ENCODE data around the gene FAM162A. TPM values are rescaled to one million over a fixed set of nuclear protein-coding genes. Genes with fewer than 3 reads are reported as not detected.

FAM162A gene
- total and polyA plus RNA-seq, 2 donors = 45.0 to 69.5 TPM

DNA sequence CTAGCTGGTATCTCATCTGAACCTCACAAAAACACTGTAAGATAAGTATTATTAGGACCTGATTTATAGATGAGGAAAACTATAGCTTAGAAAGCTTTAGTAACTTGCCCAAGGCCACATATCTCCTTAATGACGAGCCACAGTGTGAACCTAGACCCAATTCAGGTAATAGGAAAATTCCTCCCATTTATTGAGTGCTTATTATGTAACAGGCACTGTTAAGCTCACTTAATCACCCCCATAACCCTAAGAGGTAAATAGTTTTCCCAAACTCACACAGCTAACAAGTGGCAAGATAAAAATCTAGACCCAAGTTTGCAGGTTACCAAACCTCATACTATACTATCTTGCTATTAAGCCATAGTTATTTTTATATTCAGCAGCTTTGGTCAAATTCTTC is 24.0 kb downstream of the FAM162A start:
- no peak overlapping the region for H3K27ac ChIP-seq (ENCODE audit: low read depth in 1 of 2, low read length in 1 of 2)
- DNase-seq (ENCODE audit: low read depth in 6 of 9, low spot score in 9 of 9) = no peak
- H3K27me3 ChIP-seq (ENCODE audit: control insufficient read depth in 2 of 2, insufficient read depth in 1 of 2, low read length in 1 of 2) = no peaks in the 10 kb centered on the region
- H3K4me3 ChIP-seq (ENCODE audit: low read length in 2 of 2) = no peak overlapping the region
- H3K4me1 ChIP-seq (ENCODE audit: control insufficient read depth in 2 of 2, insufficient read depth in 2 of 2, low read length in 2 of 2) = no peaks in the 10 kb centered on the region
- peaks cover 10 to 19% of the 10 kb centered on the region in 2 donors for H3K36me3 ChIP-seq (ENCODE audit: control insufficient read depth in 2 of 2, insufficient read depth in 2 of 2, low read length in 1 of 2)
- WGBS = 98% methylated on average over 1 of the region's 1 CpG
- no peaks in the 10 kb centered on the region for H3K9me3 ChIP-seq (ENCODE audit: control insufficient read depth in 2 of 2, insufficient read depth in 1 of 2, low read length in 1 of 2)

DNA sequence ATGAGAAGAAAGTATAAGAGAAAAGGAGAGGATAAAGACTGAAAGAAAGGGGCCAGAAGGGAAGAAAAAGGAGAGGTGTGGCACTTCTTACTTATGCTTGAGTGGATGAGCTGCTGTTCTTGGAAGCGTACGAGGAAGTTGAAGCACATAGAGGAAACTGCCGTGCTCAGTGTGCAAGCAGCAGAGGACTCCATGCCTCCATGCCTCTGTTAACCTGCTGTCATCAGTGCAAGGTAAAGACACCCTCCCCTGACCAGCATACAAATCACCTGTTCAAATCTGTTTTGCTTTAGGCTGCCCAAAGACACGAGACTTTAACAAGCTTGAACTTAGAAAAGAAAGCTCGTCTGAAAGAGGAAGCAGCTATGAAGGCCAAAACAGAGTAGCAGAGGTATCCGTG is 25.5 kb downstream of the FAM162A start:
- no peaks in the 10 kb centered on the region for H3K9me3 ChIP-seq (ENCODE audit: control insufficient read depth in 2 of 2, insufficient read depth in 1 of 2, low read length in 1 of 2)
- peaks cover 0 to under 1% of the 10 kb centered on the region in 2 donors for H3K4me1 ChIP-seq (ENCODE audit: control insufficient read depth in 2 of 2, insufficient read depth in 2 of 2, low read length in 2 of 2)
- H3K27me3 ChIP-seq (ENCODE audit: control insufficient read depth in 2 of 2, insufficient read depth in 1 of 2, low read length in 1 of 2) = no peaks in the 10 kb centered on the region
- no peak for DNase-seq (ENCODE audit: low read depth in 6 of 9, low spot score in 9 of 9)
- WGBS = 76% methylated on average over 6 of the region's 6 CpGs
- no peak overlapping the region for H3K4me3 ChIP-seq (ENCODE audit: low read length in 2 of 2)
- peaks cover 10 to 19% of the 10 kb centered on the region in 2 donors for H3K36me3 ChIP-seq (ENCODE audit: control insufficient read depth in 2 of 2, insufficient read depth in 2 of 2, low read length in 1 of 2)
- H3K27ac ChIP-seq (ENCODE audit: low read depth in 1 of 2, low read length in 1 of 2) = no peak overlapping the region

DNA sequence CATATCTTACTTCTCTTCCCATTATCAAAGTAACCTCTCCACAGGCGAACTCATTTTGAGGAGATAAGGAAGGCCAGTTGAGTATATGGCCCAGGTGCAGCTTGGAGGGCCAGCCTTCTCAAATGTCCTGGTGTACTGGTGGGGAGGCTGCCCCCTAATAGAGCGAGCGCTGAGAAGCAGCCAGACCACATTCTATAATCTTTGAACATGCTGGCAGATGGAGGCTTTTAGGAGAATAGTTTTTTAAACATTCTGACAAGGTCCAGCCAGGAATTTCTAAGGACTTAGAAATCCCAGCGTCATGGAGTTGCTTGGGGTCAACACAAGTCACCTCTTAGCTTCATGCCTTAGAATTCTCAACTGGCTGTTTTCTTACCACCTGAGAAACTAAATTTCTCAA is 26.1 kb downstream of the FAM162A start:
- DNase-seq (ENCODE audit: low read depth in 6 of 9, low spot score in 9 of 9) = no peak
- no peaks in the 10 kb centered on the region for H3K27me3 ChIP-seq (ENCODE audit: control insufficient read depth in 2 of 2, insufficient read depth in 1 of 2, low read length in 1 of 2)
- H3K4me1 ChIP-seq (ENCODE audit: control insufficient read depth in 2 of 2, insufficient read depth in 2 of 2, low read length in 2 of 2) = peaks cover 5 to 7% of the 10 kb centered on the region in 2 donors
- H3K4me3 ChIP-seq (ENCODE audit: low read length in 2 of 2) = no peak overlapping the region
- no peak overlapping the region for H3K27ac ChIP-seq (ENCODE audit: low read depth in 1 of 2, low read length in 1 of 2)
- peaks cover 10 to 19% of the 10 kb centered on the region in 2 donors for H3K36me3 ChIP-seq (ENCODE audit: control insufficient read depth in 2 of 2, insufficient read depth in 2 of 2, low read length in 1 of 2)
- whole genome bisulfite sequencing = 99% methylated on average over 4 of the region's 4 CpGs
- no peaks in the 10 kb centered on the region for H3K9me3 ChIP-seq (ENCODE audit: control insufficient read depth in 2 of 2, insufficient read depth in 1 of 2, low read length in 1 of 2)

DNA sequence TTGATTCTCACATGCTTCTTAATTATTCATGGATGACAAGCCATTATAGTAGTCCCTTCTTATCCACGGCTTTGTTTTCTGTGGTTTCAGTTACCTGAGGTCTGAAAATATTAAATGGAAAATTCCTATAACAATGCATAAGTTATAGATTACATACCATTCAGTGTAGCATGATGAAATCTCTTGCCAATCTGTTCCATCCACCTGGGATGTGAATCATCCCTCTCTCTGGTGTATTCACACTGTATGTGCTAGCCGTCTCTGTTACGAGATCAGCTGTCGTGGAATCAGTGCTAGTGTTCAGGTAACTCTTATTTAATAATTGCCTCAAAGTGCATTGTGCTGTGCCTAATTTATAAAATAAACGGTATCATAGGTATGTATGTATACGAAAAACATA is 26.7 kb downstream of the FAM162A start:
- H3K27ac ChIP-seq (ENCODE audit: low read depth in 1 of 2, low read length in 1 of 2) = no peak overlapping the region
- H3K4me1 ChIP-seq (ENCODE audit: control insufficient read depth in 2 of 2, insufficient read depth in 2 of 2, low read length in 2 of 2) = peaks cover 8 to 9% of the 10 kb centered on the region in 2 donors
- 97% methylated on average over 6 of the region's 6 CpGs for WGBS
- no peaks in the 10 kb centered on the region for H3K9me3 ChIP-seq (ENCODE audit: control insufficient read depth in 2 of 2, insufficient read depth in 1 of 2, low read length in 1 of 2)
- no peaks in the 10 kb centered on the region for H3K27me3 ChIP-seq (ENCODE audit: control insufficient read depth in 2 of 2, insufficient read depth in 1 of 2, low read length in 1 of 2)
- H3K36me3 ChIP-seq (ENCODE audit: control insufficient read depth in 2 of 2, insufficient read depth in 2 of 2, low read length in 1 of 2) = peaks cover 10 to 15% of the 10 kb centered on the region in 2 donors
- H3K4me3 ChIP-seq (ENCODE audit: low read length in 2 of 2) = no peak overlapping the region
- no peak for DNase-seq (ENCODE audit: low read depth in 6 of 9, low spot score in 9 of 9)

DNA sequence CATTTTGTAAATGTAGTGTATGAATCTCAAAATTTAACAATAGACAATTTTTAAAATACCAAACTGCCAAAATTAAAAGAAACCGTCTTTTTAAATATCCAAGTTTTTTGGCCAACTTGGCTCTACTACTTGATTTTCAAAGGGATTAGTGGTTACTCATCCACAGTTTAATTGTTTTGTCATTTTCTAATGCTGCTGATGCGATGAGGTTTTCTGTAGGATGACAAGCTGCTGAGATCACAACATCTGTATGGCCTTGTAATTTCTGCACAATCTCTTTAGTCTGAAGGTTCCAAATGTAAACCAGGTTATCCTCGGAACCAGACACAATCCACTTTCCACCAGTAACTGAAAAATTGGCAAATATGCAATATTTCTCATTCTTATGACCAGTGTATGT is 30.4 kb downstream of the FAM162A start:
- 84% methylated on average over 3 of the region's 3 CpGs for WGBS
- Histone ChIP-seq H3K9me3 (ENCODE audit: control insufficient read depth in 2 of 2, insufficient read depth in 1 of 2, low read length in 1 of 2) (no peaks in the 10 kb centered on the region), H3K4me3 (ENCODE audit: low read length in 2 of 2) (no peak overlapping the region), H3K27me3 (ENCODE audit: control insufficient read depth in 2 of 2, insufficient read depth in 1 of 2, low read length in 1 of 2) (no peaks in the 10 kb centered on the region), H3K36me3 (ENCODE audit: control insufficient read depth in 2 of 2, insufficient read depth in 2 of 2, low read length in 1 of 2) (peaks cover 6 to 9% of the 10 kb centered on the region in 2 donors), H3K4me1 (ENCODE audit: control insufficient read depth in 2 of 2, insufficient read depth in 2 of 2, low read length in 2 of 2) (peaks cover 13 to 15% of the 10 kb centered on the region in 2 donors), H3K27ac (ENCODE audit: low read depth in 1 of 2, low read length in 1 of 2) (no peak overlapping the region)
- no peak for DNase-seq (ENCODE audit: low read depth in 6 of 9, low spot score in 9 of 9)

DNA sequence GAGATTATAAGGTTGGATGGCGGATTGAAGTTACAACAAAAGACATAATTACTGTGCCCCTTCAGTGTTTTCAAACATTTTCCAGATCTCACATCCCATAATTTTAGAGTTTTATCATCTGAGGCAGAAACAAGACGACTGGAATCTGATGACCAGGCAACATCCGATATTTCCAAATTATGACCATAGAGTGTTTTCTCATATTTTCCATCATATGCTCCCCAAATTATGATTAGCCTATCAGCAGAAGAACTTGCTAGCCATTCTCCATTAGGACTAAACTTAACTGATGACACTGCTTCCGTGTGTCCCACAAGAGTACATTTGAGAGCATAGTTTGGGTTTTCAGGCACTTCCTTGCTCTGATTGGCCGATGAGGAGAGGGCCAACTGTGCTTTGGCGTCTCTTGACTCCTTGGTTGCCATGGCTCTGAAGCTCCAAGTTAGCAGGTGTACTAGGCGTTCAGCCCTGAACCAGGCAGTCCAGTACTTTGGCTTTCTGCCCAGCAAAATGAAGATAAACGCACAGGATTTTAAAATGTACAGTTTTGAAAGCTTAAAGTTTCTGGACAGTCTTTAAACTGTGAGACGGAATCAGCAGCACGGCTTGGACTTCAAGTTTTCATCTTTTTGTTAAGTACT is 31.2 kb downstream of the FAM162A start:
- Histone ChIP-seq H3K36me3 (ENCODE audit: control insufficient read depth in 2 of 2, insufficient read depth in 2 of 2, low read length in 1 of 2) (peaks cover under 1 to 3% of the 10 kb centered on the region in 2 donors), H3K4me3 (ENCODE audit: low read length in 2 of 2) (peak overlapping the region; percentile 72 to 95), H3K27ac (ENCODE audit: low read depth in 1 of 2, low read length in 1 of 2) (peak overlapping the region; percentile 98), H3K9me3 (ENCODE audit: control insufficient read depth in 2 of 2, insufficient read depth in 1 of 2, low read length in 1 of 2) (no peaks in the 10 kb centered on the region), H3K4me1 (ENCODE audit: control insufficient read depth in 2 of 2, insufficient read depth in 2 of 2, low read length in 2 of 2) (peaks cover 13 to 15% of the 10 kb centered on the region in 2 donors), H3K27me3 (ENCODE audit: control insufficient read depth in 2 of 2, insufficient read depth in 1 of 2, low read length in 1 of 2) (no peaks in the 10 kb centered on the region)
- DNase-seq (ENCODE audit: low read depth in 6 of 9, low spot score in 9 of 9) = peak; percentile 9 to 74 (median 31)
- WGBS = 29% methylated on average over 10 of the region's 10 CpGs

DNA sequence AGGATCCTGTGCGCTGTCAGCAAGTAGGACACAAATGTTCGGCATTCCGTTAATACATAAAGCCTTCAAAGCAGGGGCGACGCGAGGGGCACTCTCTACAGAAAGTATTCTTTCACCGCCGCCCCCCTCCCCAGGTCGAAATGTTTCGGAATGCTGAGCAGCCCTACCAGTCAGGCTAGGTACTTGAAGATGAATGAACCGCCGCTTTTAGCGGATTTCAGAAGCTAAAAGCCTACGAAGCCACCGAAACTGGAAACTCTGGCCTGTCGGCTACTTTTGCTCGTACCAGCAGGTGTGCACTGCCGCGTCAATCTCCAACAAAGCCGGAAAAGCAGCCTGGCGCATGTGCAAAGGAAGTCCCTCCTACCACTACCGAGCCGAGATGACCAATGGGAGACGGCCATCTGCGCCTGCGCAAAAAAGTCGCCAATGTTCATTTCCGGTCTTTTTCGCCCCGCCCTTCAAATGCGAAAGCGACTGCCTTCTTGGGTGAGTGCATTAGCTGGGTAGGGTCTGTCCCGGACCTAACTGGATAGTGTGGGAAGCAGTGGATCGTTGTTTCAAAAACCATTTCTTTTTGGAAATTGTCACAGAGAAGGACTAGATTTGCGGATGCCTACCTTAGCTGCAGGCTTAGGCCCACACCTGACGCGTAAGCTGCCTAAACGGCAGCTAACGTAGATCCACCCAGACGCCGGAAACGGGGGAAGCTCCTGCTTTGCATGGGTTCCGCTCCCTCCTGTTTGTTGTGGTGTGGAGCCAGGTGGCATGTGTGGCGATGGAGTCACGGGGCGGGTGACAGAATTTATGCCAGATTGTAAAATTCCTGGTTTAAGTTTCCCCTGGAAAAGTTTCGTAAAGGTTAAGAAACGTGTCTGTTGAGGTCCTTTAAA is 32.0 kb downstream of the FAM162A start, which contains the start of gene WDR5B:
TSS of gene WDR5B (minus strand) at position 301 of the 893 bp plus-strand sequence. CDS start 534 bp downstream, outside the sequence.
- Histone ChIP-seq H3K9me3 (ENCODE audit: control insufficient read depth in 2 of 2, insufficient read depth in 1 of 2, low read length in 1 of 2) (no peaks in the 10 kb centered on the region), H3K36me3 (ENCODE audit: control insufficient read depth in 2 of 2, insufficient read depth in 2 of 2, low read length in 1 of 2) (peaks cover 0 to 3% of the 10 kb centered on the region in 2 donors), H3K27me3 (ENCODE audit: control insufficient read depth in 2 of 2, insufficient read depth in 1 of 2, low read length in 1 of 2) (no peaks in the 10 kb centered on the region), H3K4me3 (ENCODE audit: low read length in 2 of 2) (peak within 1 kb of the TSS; percentile 72 to 95), H3K27ac (ENCODE audit: low read depth in 1 of 2, low read length in 1 of 2) (peak within 1 kb of the TSS; percentile 98), H3K4me1 (ENCODE audit: control insufficient read depth in 2 of 2, insufficient read depth in 2 of 2, low read length in 2 of 2) (peaks cover 13 to 15% of the 10 kb centered on the region in 2 donors)
- WGBS = under 1% methylated on average over 48 of the region's 48 CpGs
- peak; percentile 95 to 100 (median 98) for DNase-seq (ENCODE audit: low read depth in 6 of 9, low spot score in 9 of 9)

DNA sequence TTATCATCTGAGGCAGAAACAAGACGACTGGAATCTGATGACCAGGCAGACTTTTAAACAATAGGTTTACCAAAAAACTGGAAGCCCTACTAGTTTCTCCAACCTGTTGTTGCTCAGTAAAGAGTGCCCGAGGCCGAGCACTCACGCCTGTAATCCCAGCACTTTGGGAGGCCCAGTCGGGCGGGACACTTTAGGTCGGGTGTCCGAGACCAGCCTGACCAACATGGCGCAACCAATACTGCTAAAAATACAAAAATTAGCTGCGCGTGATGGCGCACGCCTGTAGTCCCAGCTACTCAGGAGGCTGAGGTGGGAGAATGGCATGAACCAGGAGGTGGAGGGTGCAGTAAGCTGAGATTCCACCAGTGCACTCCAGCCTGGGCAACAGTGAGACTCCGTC is 33.0 kb downstream of the FAM162A start:
- H3K4me1 ChIP-seq (ENCODE audit: control insufficient read depth in 2 of 2, insufficient read depth in 2 of 2, low read length in 2 of 2) = peaks cover 13 to 15% of the 10 kb centered on the region in 2 donors
- H3K27me3 ChIP-seq (ENCODE audit: control insufficient read depth in 2 of 2, insufficient read depth in 1 of 2, low read length in 1 of 2) = no peaks in the 10 kb centered on the region
- peaks cover 2 to 3% of the 10 kb centered on the region in 2 donors for H3K36me3 ChIP-seq (ENCODE audit: control insufficient read depth in 2 of 2, insufficient read depth in 2 of 2, low read length in 1 of 2)
- WGBS = 75% methylated on average over 14 of the region's 14 CpGs
- H3K9me3 ChIP-seq (ENCODE audit: control insufficient read depth in 2 of 2, insufficient read depth in 1 of 2, low read length in 1 of 2) = no peaks in the 10 kb centered on the region
- peak overlapping the region in 1 of 2 donors; percentile 98 for H3K27ac ChIP-seq (ENCODE audit: low read depth in 1 of 2, low read length in 1 of 2)
- DNase-seq (ENCODE audit: low read depth in 6 of 9, low spot score in 9 of 9) = no peak
- peak overlapping the region; percentile 72 to 95 for H3K4me3 ChIP-seq (ENCODE audit: low read length in 2 of 2)

DNA sequence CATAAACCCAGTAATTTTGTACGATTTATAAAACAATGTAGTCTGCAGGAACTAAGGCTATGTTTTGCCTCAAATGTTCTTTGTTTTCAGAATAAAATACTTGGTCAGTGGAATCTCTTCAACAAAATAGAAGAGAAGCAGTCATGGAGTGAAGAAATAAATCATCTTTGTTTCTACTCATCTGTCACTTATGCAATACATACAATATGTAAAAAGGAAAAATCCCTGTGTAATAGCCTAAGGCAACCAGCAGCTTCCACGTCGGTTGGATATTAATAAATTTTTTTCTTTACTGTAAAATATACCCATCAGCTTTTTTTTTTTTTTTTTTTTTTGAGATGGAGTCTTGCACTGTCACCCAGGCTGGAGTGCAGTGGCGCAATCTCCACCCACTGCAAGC is 37.1 kb downstream of the FAM162A start:
- peaks cover 4 to 6% of the 10 kb centered on the region in 2 donors for H3K4me1 ChIP-seq (ENCODE audit: control insufficient read depth in 2 of 2, insufficient read depth in 2 of 2, low read length in 2 of 2)
- DNase-seq (ENCODE audit: low read depth in 6 of 9, low spot score in 9 of 9) = no peak
- no peaks in the 10 kb centered on the region for H3K27me3 ChIP-seq (ENCODE audit: control insufficient read depth in 2 of 2, insufficient read depth in 1 of 2, low read length in 1 of 2)
- no peak overlapping the region for H3K4me3 ChIP-seq (ENCODE audit: low read length in 2 of 2)
- WGBS = 99% methylated on average over 4 of the region's 4 CpGs
- no peaks in the 10 kb centered on the region for H3K9me3 ChIP-seq (ENCODE audit: control insufficient read depth in 2 of 2, insufficient read depth in 1 of 2, low read length in 1 of 2)
- peaks cover 7 to 24% of the 10 kb centered on the region in 2 donors for H3K36me3 ChIP-seq (ENCODE audit: control insufficient read depth in 2 of 2, insufficient read depth in 2 of 2, low read length in 1 of 2)
- no peak overlapping the region for H3K27ac ChIP-seq (ENCODE audit: low read depth in 1 of 2, low read length in 1 of 2)

Data from thymus (tissue), 11 donors.